Activated CD4-positive, alpha-beta memory T cell treated with anti-CD3 and anti-CD28 coated beads for 36 hours (primary cell): ENCODE data around the gene TTC33. TPM values are rescaled to one million over a fixed set of nuclear protein-coding genes. Genes with fewer than 3 reads are reported as not detected.

Experiments used
- CTCF ChIA-PET: fragments of 350-600 bp; sonication (Branson Sonifier 250); formaldehyde crosslinking; loops from one replicate; lab custom pipeline; 2021; ENCODE audit warnings: antibody characterized with exemption, inconsistent platforms; lab: Charles Lee
- POLR2A ChIA-PET: fragments of 350-600 bp; sonication (Branson Sonifier 250); formaldehyde crosslinking; loops from one replicate; lab custom pipeline; 2021; ENCODE audit warnings: antibody characterized with exemption; lab: Charles Lee
- DNase-seq: peaks from one replicate; pipeline ENCODE4 v3.0.0-alpha.2; 2020
- H3K27ac Mint-ChIP-seq: one replicate; pipeline ENCODE4 v1.8.0; 2021; ENCODE audit warnings: mixed read lengths
- H3K27me3 Mint-ChIP-seq: one replicate; pipeline ENCODE4 v1.8.0; 2021; ENCODE audit warnings: mixed read lengths
- H3K36me3 Mint-ChIP-seq: one replicate; pipeline ENCODE4 v1.8.0; 2021; ENCODE audit warnings: mixed read lengths
- H3K4me1 Mint-ChIP-seq: one replicate; pipeline ENCODE4 v1.8.0; 2021; ENCODE audit warnings: low read depth, mixed read lengths
- H3K4me3 Mint-ChIP-seq: one replicate; pipeline ENCODE4 v1.8.0; 2021; ENCODE audit warnings: mild to moderate bottlenecking, mixed read lengths
- H3K9me3 Mint-ChIP-seq: one replicate; pipeline ENCODE4 v1.8.0; 2021; ENCODE audit warnings: mixed read lengths
- intact Hi-C: fragments of 100-400 bp; cut with micrococcal nuclease; formaldehyde crosslinking; loops from one replicate; pipeline ENCODE4 v1.15.1; 2023
- total RNA-seq, 2 experiments: library from RNA; stranded (reverse); gene quantifications; one replicate each; pipeline ENCODE4 v1.2.3, GENCODE V29; 2021

TTC33 gene
- total RNA-seq, 2 experiments from 2014 or later: 30.2 to 34.1 TPM

GRCh38 chr5:40687321-40687720, 68.4 kb downstream of the TTC33 start:
- H3K4me1 Mint-ChIP-seq: peaks cover 63% of the 10 kb centered on the region
- POLR2A ChIA-PET: interaction anchor here (3.2 kb wide), 1 partner anchor 286 kb away, joined by 10 read pairs; no protein-coding TSS in a partner anchor
- peak overlapping the region; percentile 93 for H3K4me3 Mint-ChIP-seq
- CTCF ChIA-PET: interaction anchor here (2.5 kb wide), 1 partner anchor 738 kb away, joined by 12 read pairs; no protein-coding TSS in a partner anchor
- H3K27me3 Mint-ChIP-seq: no peaks in the 10 kb centered on the region
- H3K9me3 Mint-ChIP-seq: no peaks in the 10 kb centered on the region
- peaks cover 88% of the 10 kb centered on the region for H3K36me3 Mint-ChIP-seq
- peak overlapping the region; percentile 97 for H3K27ac Mint-ChIP-seq
- DNase-seq: peak; percentile 64
- intact Hi-C loops: loop anchor here (1.0 to 5.0 kb wide), 3 partner anchors 190 to 665 kb away; no protein-coding TSS in a partner anchor

DNA sequence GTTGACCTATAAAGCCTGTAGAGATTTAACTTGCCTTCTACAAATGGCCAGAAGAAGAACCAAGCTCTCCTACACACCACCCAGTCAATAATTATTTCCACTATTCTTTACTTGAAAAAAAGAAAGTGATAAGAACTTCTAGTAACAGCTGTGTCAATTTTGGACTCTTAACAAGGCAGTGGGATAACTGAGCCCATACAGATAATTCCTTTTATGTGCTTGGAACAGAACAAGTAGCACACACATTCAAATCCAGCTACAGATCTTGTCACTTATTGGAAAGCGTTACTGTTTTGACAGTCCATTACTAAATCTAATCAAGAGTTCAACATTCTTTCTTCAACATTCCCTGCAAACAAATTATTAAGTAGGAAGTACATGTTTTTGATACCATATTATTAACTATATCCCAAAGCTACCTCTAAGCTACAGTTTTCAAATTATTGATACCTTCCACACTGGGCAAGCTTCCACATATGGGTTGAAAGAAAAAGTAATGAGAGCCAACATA, 69.7 kb downstream of the TTC33 start:
- ChIA-PET CTCF (interaction anchor here (0.7 to 2.5 kb wide), 13 partner anchors 10 to 971 kb away, joined by 3 to 12 read pairs (median 3); no protein-coding TSS in a partner anchor), POLR2A (interaction anchor here (0.7 to 3.2 kb wide), 9 partner anchors 10 to 462 kb away, joined by 3 to 12 read pairs (median 5); partner anchors contain the start of gene PRKAA1)
- Mint-ChIP-seq H3K27ac (peak overlapping the region; percentile 97), H3K36me3 (peaks cover 88% of the 10 kb centered on the region), H3K4me1 (peaks cover 52% of the 10 kb centered on the region), H3K27me3 (no peaks in the 10 kb centered on the region), H3K9me3 (no peaks in the 10 kb centered on the region), H3K4me3 (peak overlapping the region; percentile 93)
- intact Hi-C loops: loop anchor here (5.0 kb wide), 2 partner anchors 191 to 664 kb away; no protein-coding TSS in a partner anchor
- DNase-seq: no peak

DNA sequence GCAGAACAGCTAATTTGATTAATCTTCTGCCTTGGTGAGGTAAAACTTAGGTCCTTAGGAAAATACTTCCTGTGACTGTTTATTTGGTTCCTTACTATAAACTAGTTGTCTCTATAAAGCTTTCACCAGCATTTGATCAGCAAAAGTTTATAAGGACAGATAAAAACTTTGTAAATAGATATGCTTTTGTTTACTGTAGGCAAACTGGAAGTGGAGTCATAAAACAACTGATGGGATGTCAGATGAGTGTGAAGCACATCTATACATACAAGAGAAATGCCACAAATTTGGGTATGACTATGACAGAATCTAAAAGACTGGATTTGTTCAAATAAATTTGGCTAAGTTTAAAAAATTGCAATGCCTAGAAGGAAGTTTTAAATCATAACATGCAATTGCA, 70.6 kb downstream of the TTC33 start:
- Mint-ChIP-seq H3K36me3 (peaks cover 90% of the 10 kb centered on the region), H3K4me3 (peak overlapping the region; percentile 93)
- intact Hi-C loops: loop anchor here (5.0 kb wide), 2 partner anchors 192 to 663 kb away; no protein-coding TSS in a partner anchor

GRCh38 chr5:40683305-40683704, 72.5 kb downstream of the TTC33 start:
- Mint-ChIP-seq H3K4me1 (peaks cover 30% of the 10 kb centered on the region), H3K27me3 (no peaks in the 10 kb centered on the region), H3K27ac (peak overlapping the region; percentile 97), H3K36me3 (peaks cover 83% of the 10 kb centered on the region), H3K9me3 (no peaks in the 10 kb centered on the region), H3K4me3 (peak overlapping the region; percentile 93)
- POLR2A ChIA-PET: interaction anchor here (0.6 to 5.6 kb wide), 10 partner anchors 71 to 459 kb away, joined by 3 to 32 read pairs (median 4); partner anchors contain the start of gene RPL37
- CTCF ChIA-PET: interaction anchor here (1.2 to 1.4 kb wide), 2 partner anchors 272 to 734 kb away, joined by 3 read pairs; no protein-coding TSS in a partner anchor
- intact Hi-C loops: no loop called here
- no peak for DNase-seq

More for the DNA sequence above, 70.6 kb downstream of the TTC33 start:
- H3K4me1 Mint-ChIP-seq: peaks cover 44% of the 10 kb centered on the region
- POLR2A ChIA-PET: interaction anchor here (1.2 to 3.2 kb wide), 7 partner anchors 9 to 461 kb away, joined by 3 to 12 read pairs (median 5); partner anchors contain the start of gene PRKAA1
- H3K27ac Mint-ChIP-seq: peak overlapping the region; percentile 97
- no peaks in the 10 kb centered on the region for H3K27me3 Mint-ChIP-seq
- no peak for DNase-seq
- CTCF ChIA-PET: interaction anchor here (1.1 to 2.5 kb wide), 4 partner anchors 148 to 736 kb away, joined by 3 to 12 read pairs (median 5); no protein-coding TSS in a partner anchor
- no peaks in the 10 kb centered on the region for H3K9me3 Mint-ChIP-seq

DNA sequence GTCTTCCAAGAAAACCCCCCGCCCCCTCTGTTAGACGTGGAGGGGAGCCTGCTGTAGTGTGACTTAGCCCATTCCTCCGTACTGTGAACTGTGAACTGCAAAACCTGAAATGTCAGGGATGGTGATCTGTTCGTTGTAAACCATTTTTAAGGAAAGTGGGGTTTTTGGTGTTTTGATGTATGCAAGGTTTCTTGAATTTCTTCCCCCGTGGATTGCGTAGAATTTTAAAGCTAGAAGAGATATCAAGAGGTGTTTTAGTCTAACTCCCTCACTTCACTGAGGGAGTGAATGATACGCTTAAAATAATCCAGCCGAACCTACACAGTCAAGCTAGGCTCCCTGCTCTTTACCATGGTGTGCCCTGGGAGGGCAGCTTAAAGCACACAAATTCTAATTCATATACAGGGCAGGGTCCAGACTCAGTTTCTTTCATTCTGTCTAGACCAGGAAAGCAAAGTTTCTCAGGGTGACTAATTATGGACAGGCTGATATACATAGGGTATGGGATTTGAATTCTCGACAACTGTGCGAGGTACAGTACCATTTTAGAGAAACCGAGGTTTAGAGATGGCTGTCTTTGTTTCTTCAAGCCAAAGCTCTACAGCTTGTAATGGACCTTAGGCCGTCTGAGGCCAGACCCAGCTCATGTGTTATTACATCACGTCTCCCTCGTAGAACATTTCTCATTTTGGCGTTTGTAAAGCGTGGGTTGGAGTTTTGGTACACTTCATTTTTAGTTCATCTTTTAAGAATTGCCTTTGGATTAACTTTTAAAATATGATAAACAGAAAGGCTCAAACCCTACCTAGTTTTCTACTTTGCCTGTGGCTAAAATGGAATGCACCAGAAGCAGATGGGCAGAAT, 73.4 kb downstream of the TTC33 start:
- Mint-ChIP-seq H3K4me3 (peak overlapping the region; percentile 93), H3K27ac (peak overlapping the region; percentile 97), H3K36me3 (peaks cover 74% of the 10 kb centered on the region), H3K9me3 (no peaks in the 10 kb centered on the region), H3K4me1 (peaks cover 26% of the 10 kb centered on the region), H3K27me3 (no peaks in the 10 kb centered on the region)
- ChIA-PET POLR2A (interaction anchor here (1.0 to 5.6 kb wide), 11 partner anchors 10 to 458 kb away, joined by 3 to 32 read pairs (median 4); partner anchors contain the start of gene RPL37), CTCF (interaction anchor here (0.7 to 2.2 kb wide), 3 partner anchors 193 to 295 kb away, joined by 3 to 6 read pairs (median 3); no protein-coding TSS in a partner anchor)
- intact Hi-C loops: no loop called here
- peak; percentile 38 for DNase-seq

DNA sequence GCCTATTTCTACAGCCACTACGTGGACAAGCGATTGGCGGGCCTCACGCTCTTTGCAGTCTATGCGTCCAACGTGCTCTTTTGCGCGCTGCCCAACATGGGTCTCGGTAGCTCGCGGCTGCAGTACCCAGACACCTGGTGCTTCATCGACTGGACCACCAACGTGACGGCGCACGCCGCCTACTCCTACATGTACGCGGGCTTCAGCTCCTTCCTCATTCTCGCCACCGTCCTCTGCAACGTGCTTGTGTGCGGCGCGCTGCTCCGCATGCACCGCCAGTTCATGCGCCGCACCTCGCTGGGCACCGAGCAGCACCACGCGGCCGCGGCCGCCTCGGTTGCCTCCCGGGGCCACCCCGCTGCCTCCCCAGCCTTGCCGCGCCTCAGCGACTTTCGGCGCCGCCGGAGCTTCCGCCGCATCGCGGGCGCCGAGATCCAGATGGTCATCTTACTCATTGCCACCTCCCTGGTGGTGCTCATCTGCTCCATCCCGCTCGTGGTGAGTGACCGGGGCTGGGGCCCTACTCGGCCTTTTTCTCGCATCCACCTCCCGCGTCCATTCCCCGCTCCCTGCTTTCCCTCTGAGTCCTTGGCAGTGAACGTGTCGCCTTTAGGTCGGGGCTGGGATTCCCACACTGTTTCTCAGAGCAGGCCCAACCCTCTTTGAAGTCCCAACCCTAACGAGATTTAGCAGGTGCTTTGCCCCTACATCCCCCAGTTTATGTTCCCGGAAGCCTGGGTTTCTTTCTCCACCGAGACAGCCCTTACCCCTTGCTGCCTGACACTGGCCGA, 74.2 kb downstream of the TTC33 start:
- Mint-ChIP-seq H3K36me3 (peaks cover 66% of the 10 kb centered on the region), H3K9me3 (no peaks in the 10 kb centered on the region), H3K4me1 (peaks cover 31% of the 10 kb centered on the region), H3K4me3 (peak overlapping the region; percentile 93), H3K27me3 (no peaks in the 10 kb centered on the region), H3K27ac (peak overlapping the region; percentile 97)
- intact Hi-C loops: no loop called here
- DNase-seq: peak; percentile 58
- CTCF ChIA-PET: interaction anchor here (0.7 to 2.2 kb wide), 6 partner anchors 193 to 733 kb away, joined by 3 to 6 read pairs (median 4); no protein-coding TSS in a partner anchor
- POLR2A ChIA-PET: interaction anchor here (0.7 to 5.6 kb wide), 13 partner anchors 11 to 457 kb away, joined by 3 to 32 read pairs (median 4); partner anchors contain the start of gene RPL37

DNA sequence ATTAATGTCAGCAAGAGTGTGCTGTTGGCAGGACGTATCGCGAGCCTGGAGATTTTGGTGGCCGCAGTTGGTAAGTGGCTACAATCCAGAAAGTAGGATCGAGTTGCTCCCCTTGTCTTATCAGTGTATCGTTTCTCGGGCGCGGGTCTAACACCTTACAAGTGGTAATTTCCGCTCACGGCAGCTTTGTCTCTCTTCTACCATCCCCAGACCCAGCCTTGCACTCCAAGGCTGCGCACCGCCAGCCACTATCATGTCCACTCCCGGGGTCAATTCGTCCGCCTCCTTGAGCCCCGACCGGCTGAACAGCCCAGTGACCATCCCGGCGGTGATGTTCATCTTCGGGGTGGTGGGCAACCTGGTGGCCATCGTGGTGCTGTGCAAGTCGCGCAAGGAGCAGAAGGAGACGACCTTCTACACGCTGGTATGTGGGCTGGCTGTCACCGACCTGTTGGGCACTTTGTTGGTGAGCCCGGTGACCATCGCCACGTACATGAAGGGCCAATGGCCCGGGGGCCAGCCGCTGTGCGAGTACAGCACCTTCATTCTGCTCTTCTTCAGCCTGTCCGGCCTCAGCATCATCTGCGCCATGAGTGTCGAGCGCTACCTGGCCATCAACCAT, 74.9 kb downstream of the TTC33 start:
- intact Hi-C loops: no loop called here
- H3K4me1 Mint-ChIP-seq: peaks cover 31% of the 10 kb centered on the region
- peak overlapping the region; percentile 97 for H3K27ac Mint-ChIP-seq
- CTCF ChIA-PET: interaction anchor here (0.7 to 2.2 kb wide), 9 partner anchors 26 to 1464 kb away, joined by 3 to 6 read pairs (median 4); no protein-coding TSS in a partner anchor
- no peaks in the 10 kb centered on the region for H3K9me3 Mint-ChIP-seq
- H3K36me3 Mint-ChIP-seq: peaks cover 58% of the 10 kb centered on the region
- POLR2A ChIA-PET: interaction anchor here (0.7 to 5.6 kb wide), 16 partner anchors 11 to 1481 kb away, joined by 3 to 32 read pairs (median 4); no protein-coding TSS in a partner anchor
- H3K4me3 Mint-ChIP-seq: peak overlapping the region; percentile 93
- peak; percentile 64 for DNase-seq
- no peaks in the 10 kb centered on the region for H3K27me3 Mint-ChIP-seq

- H3K27me3 Mint-ChIP-seq: no peaks in the 10 kb centered on the region
- H3K27ac Mint-ChIP-seq: peak within 1 kb of the TSS; percentile 97
- POLR2A ChIA-PET: interaction anchor here (0.8 to 5.6 kb wide), 22 partner anchors 9 to 1480 kb away, joined by 3 to 32 read pairs (median 4); no protein-coding TSS in a partner anchor
- CTCF ChIA-PET: interaction anchor here (0.9 to 2.2 kb wide), 7 partner anchors 9 to 1463 kb away, joined by 3 to 5 read pairs (median 4); no protein-coding TSS in a partner anchor
- intact Hi-C loops: loop anchor here (1.0 to 2.0 kb wide), 8 partner anchors 152 to 1471 kb away; no protein-coding TSS in a partner anchor
- H3K9me3 Mint-ChIP-seq: no peaks in the 10 kb centered on the region
- DNase-seq: peak; percentile 56
- H3K36me3 Mint-ChIP-seq: peaks cover 51% of the 10 kb centered on the region
- peak within 1 kb of the TSS; percentile 93 for H3K4me3 Mint-ChIP-seq
- H3K4me1 Mint-ChIP-seq: peaks cover 32% of the 10 kb centered on the region
These were observed 75.7 kb downstream of the TTC33 start, which contains the start of gene PTGER4 for GRCh38 chr5:40679913-40680681. Gene PTGER4 (plus strand): TSS chr5:40679915. CDS start chr5:40680994, 1,079 bp downstream.

DNA sequence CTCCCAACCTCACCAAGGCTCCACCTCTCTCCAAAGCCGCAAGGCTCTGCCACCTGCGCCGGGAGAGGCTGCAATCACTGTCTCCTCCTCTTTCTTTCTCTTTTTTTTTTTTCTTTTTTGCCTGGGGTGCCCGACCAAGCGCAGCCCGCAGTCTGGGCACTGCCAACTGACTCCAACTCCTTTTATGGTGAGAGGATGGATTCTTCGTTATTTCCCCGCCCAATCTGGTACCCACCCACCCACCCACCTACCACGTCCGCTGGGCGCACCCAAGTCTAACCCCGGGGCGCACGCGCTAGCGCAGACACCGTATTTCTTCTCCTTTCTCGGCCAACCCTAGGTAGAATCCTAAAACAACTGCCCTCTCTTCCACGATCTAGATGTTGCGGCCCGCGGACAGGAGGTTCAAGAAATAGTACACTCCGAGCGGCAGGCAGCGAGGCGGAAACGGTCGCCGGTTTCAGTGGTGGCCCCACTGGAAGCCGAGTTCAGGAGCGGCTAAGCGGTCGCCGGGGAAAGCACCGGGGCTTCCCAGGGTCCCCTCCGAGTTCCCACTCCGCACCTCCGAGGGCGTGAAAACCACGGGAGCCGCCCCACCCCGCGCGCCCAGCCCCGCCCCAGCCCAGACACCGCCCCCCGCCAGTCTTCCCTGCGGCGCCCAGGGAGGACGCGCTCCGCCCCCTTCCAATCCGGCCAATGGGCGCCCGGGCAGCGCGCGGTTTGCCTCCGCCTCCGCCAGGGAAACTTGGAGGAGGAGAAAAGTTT, 76.4 kb downstream of the TTC33 start:
- CTCF ChIA-PET: interaction anchor here (1.0 to 2.2 kb wide), 6 partner anchors 9 to 1462 kb away, joined by 3 to 5 read pairs (median 4); no protein-coding TSS in a partner anchor
- Mint-ChIP-seq H3K9me3 (no peaks in the 10 kb centered on the region), H3K4me3 (peak overlapping the region; percentile 93), H3K4me1 (peaks cover 37% of the 10 kb centered on the region), H3K27ac (peak overlapping the region; percentile 97), H3K36me3 (peaks cover 45% of the 10 kb centered on the region), H3K27me3 (no peaks in the 10 kb centered on the region)
- peak; percentile 96 for DNase-seq
- POLR2A ChIA-PET: interaction anchor here (0.6 to 5.6 kb wide), 19 partner anchors 10 to 473 kb away, joined by 3 to 32 read pairs (median 4); no protein-coding TSS in a partner anchor
- intact Hi-C loops: loop anchor here (1.0 to 2.0 kb wide), 8 partner anchors 153 to 1471 kb away; no protein-coding TSS in a partner anchor
